ENCODE data around the gene FURIN. TPM values are rescaled to one million over a fixed set of nuclear protein-coding genes. Genes with fewer than 3 reads are reported as not detected.
A peak's percentile ranks its signal among the peaks of the same experiment; 100 is the strongest.

FURIN gene
- polyA plus RNA-seq, 3 donors: 6.5 to 47.3 (median 14.3) TPM

GRCh38 chr15:90929246-90930019 lies 61.0 kb downstream of the FURIN start:
- Histone ChIP-seq H3K4me3 (replicated peaks in 1 of 3; ENCODE audit: low read depth in 2 of 3, low read length in 3 of 3) (peak overlapping the region; percentile 46 to 81 (median 66)), H3K79me2 (ENCODE audit: insufficient read depth, low read length) (peaks cover 20% of the 10 kb centered on the region), H3K4me1 (ENCODE audit: control insufficient read depth in 1 of 2, insufficient read depth in 2 of 2, low read length in 2 of 2) (peaks cover 47 to 61% of the 10 kb centered on the region in 2 donors), H3K27ac (ENCODE audit: low read depth in 1 of 2, low read length in 2 of 2) (peak overlapping the region; percentile 88 to 96), H3K9ac (ENCODE audit: insufficient read depth, low read length, poor library complexity, severe bottlenecking) (peak overlapping the region; percentile 76), H3K27me3 (ENCODE audit: control insufficient read depth in 2 of 2, insufficient read depth in 2 of 2, low read length in 2 of 2) (no peaks in the 10 kb centered on the region), H4K20me1 (ENCODE audit: insufficient read depth, low read length) (no peaks in the 10 kb centered on the region), H2AFZ (ENCODE audit: insufficient read depth, low read depth, low read length, poor library complexity, severe bottlenecking) (peak overlapping the region; percentile 84), H3K4me2 (replicated peaks; ENCODE audit: extremely low read depth, low read length, poor library complexity, severe bottlenecking) (peak overlapping the region; percentile 98), H3K9me3 (replicated peaks in 1 of 2; ENCODE audit: control insufficient read depth in 1 of 2, insufficient read depth in 1 of 2, low read length in 2 of 2) (no peaks in the 10 kb centered on the region), H3K36me3 (replicated peaks in 1 of 2; ENCODE audit: control insufficient read depth in 1 of 2, insufficient read depth in 2 of 2, low read length in 2 of 2) (peaks cover 0 to 2% of the 10 kb centered on the region in 2 donors)
- Mint-ChIP-seq H3K9me3 (no peaks in the 10 kb centered on the region), H3K36me3 (no peaks in the 10 kb centered on the region), H3K27ac (peak overlapping the region; percentile 95 to 97 (median 97)), H3K4me1 (peaks cover 35% of the 10 kb centered on the region), H3K4me3 (peak overlapping the region; percentile 83 to 93), H3K27me3 (ENCODE audit: low read depth in 3 of 3) (no peaks in the 10 kb centered on the region)
- peak in 2 of 3 donors; percentile 24 to 29 for DNase-seq
- TF ChIP-seq CTCF (IDR thresholded peaks at IDR 0.05): no peak
- WGBS (ENCODE audit: insufficient coverage): 35% methylated on average over 12 of the region's 21 CpGs
- intact Hi-C loops (cut with micrococcal nuclease): loop anchor here (2.0 to 5.0 kb wide), 3 partner anchors 13 to 32 kb away; no protein-coding TSS in a partner anchor

- peak overlapping the region; percentile 88 to 96 for H3K27ac ChIP-seq (ENCODE audit: low read depth in 1 of 2, low read length in 2 of 2)
- Mint-ChIP-seq H3K27ac (peak overlapping the region; percentile 95 to 97 (median 97)), H3K36me3 (peaks cover under 1 to 1% of the 10 kb centered on the region in 2 donors), H3K9me3 (no peaks in the 10 kb centered on the region), H3K27me3 (ENCODE audit: low read depth in 3 of 3) (peaks cover 0 to under 1% (median 0%) of the 10 kb centered on the region in 3 donors), H3K4me3 (peak overlapping the region; percentile 88 to 97), H3K4me1 (peaks cover 45% of the 10 kb centered on the region)
- no peaks in the 10 kb centered on the region for H3K27me3 ChIP-seq (ENCODE audit: control insufficient read depth in 2 of 2, insufficient read depth in 2 of 2, low read length in 2 of 2)
- no peaks in the 10 kb centered on the region for H3K36me3 ChIP-seq (replicated peaks in 1 of 2; ENCODE audit: control insufficient read depth in 1 of 2, insufficient read depth in 2 of 2, low read length in 2 of 2)
- no peaks in the 10 kb centered on the region for H4K20me1 ChIP-seq (ENCODE audit: insufficient read depth, low read length)
- no peaks in the 10 kb centered on the region for H3K9me3 ChIP-seq (replicated peaks in 1 of 2; ENCODE audit: control insufficient read depth in 1 of 2, insufficient read depth in 1 of 2, low read length in 2 of 2)
- peak overlapping the region in 1 of 3 experiments; percentile 81 for H3K4me3 ChIP-seq (replicated peaks in 1 of 3; ENCODE audit: low read depth in 2 of 3, low read length in 3 of 3)
- 77% methylated on average over 14 of the region's 15 CpGs for WGBS (ENCODE audit: insufficient coverage)
- intact Hi-C loops (cut with micrococcal nuclease): loop anchor here in 1 of 2 donors (2.0 to 5.0 kb wide), 2 partner anchors 14 to 34 kb away; no protein-coding TSS in a partner anchor
- H3K79me2 ChIP-seq (ENCODE audit: insufficient read depth, low read length): peaks cover 29% of the 10 kb centered on the region
- H2AFZ ChIP-seq (ENCODE audit: insufficient read depth, low read depth, low read length, poor library complexity, severe bottlenecking): peak overlapping the region; percentile 88
- H3K4me2 ChIP-seq (replicated peaks; ENCODE audit: extremely low read depth, low read length, poor library complexity, severe bottlenecking): peak overlapping the region; percentile 98
- peak overlapping the region; percentile 76 for H3K9ac ChIP-seq (ENCODE audit: insufficient read depth, low read length, poor library complexity, severe bottlenecking)
- peak in 2 of 3 donors; percentile 14 to 50 for DNase-seq
- H3K4me1 ChIP-seq (ENCODE audit: control insufficient read depth in 1 of 2, insufficient read depth in 2 of 2, low read length in 2 of 2): peaks cover 59 to 77% of the 10 kb centered on the region in 2 donors
- TF ChIP-seq CTCF (IDR thresholded peaks at IDR 0.05): no peak
Observed at GRCh38 chr15:90930861-90931574, 62.6 kb downstream of the FURIN start.
